ENCODE data around the gene SMURF2.

- no peak for TF ChIP-seq CTCF (conservative IDR thresholded peaks at IDR 0.05; ENCODE audit: low read depth, low read length)
- no peak for TF ChIP-seq EZH2 (IDR thresholded peaks at IDR 0.05; ENCODE audit: borderline replicate concordance, low read depth, low read length, poor library complexity, severe bottlenecking)
Observed at GRCh38 chr17:64614266-64615027, 47.7 kb downstream of the SMURF2 start.

Data from A673 (cell line).